Right lobe of liver (tissue), 6 donors: Measurements from ENCODE around the gene LRRC10. TPM values are rescaled to one million over a fixed set of nuclear protein-coding genes. Genes with fewer than 3 reads are reported as not detected.

Experiments used
- ATAC-seq, 4 donors: fragments of 200-7000 bp; cut with Tn5 transposase; one replicate each; pipeline ENCODE4 v1.9.1; 2020; ENCODE audit warnings: mild to moderate bottlenecking in 4 of 4, moderate library complexity in 4 of 4
- DNase-seq, 3 donors: peaks; one replicate each; pipeline ENCODE4 v3.0.0-alpha.2; 2020
- H3K27ac ChIP-seq, 3 donors: fragments of 200-600 bp; one replicate each; pipeline ENCODE4 v1.8.0; 2022
- H3K27me3 ChIP-seq, 2 donors: fragments of 200-600 bp; one replicate each; pipeline ENCODE4 v1.8.0; 2022
- H3K36me3 ChIP-seq, 4 donors: fragments of 200-600 bp; sonication (generic) in 1 of 4; one replicate each; pipeline versions ENCODE4 v1.5.1 to v1.8.0; 2017 to 2022; ENCODE audit warnings: control low read depth in 1 of 4
- H3K4me1 ChIP-seq, 4 donors: fragments of 200-600 bp; sonication (generic) in 1 of 4; one replicate each; pipeline versions ENCODE4 v1.5.1 to v1.8.0; 2017 to 2022; ENCODE audit warnings: control low read depth in 1 of 4
- H3K4me3 ChIP-seq, 3 donors: fragments of 200-600 bp; one replicate each; pipeline ENCODE4 v1.8.0; 2022
- H3K9me3 ChIP-seq, 4 donors: fragments of 200-600 bp; sonication (generic) in 1 of 4; one replicate each; pipeline versions ENCODE4 v1.5.1 to v1.8.0; 2017 to 2022; ENCODE audit warnings: control low read depth in 1 of 4
- CTCF ChIP-seq, 4 donors: fragments of 200-600 bp in 3 of 4; fragments of 450-650 bp in 1 of 4; IDR thresholded peaks; one replicate each; pipeline versions ENCODE4 v1.5.1 to v1.8.0; 2016 to 2022; ENCODE audit warnings: antibody characterized with exemption in 4 of 4, mild to moderate bottlenecking in 2 of 4
- POLR2A ChIP-seq: fragments of 450-650 bp; IDR thresholded peaks from one replicate; pipeline ENCODE4 v1.6.1; 2017; ENCODE audit warnings: antibody characterized with exemption, mild to moderate bottlenecking
- WGBS: methylation state at CpG from one replicate; pipeline ENCODE4 v1.1.6; 2018; ENCODE audit warnings: low coverage, low lambda C conversion rate; ENCODE audit not compliant: insufficient coverage; ENCODE audit errors: missing lambda C conversion rate; 5-methylcytosine and 5-hydroxymethylcytosine counted together
- intact Hi-C, 2 donors: fragments of 100-400 bp; cut with DNase I; formaldehyde crosslinking; loops; one replicate each; pipeline versions ENCODE4 v1.11.2 to v1.14.1; 2022
- total RNA-seq, 6 experiments: library from RNA; depleted of rRNA in 2 of 6; stranded (reverse); fragments of >200 nt in 2 of 6; fragmentation: NEBNext Ultra II Directional in 3 of 6; extraction: Animal tissue kit (Norgen Biotek cat#: 25700) in 3 of 6; gene quantifications; one replicate each; pipeline versions ENCODE4 v1.1.0 to v1.2.4, GENCODE V29; 2016 to 2023
- donor health status: DM: no; HTN: yes; CAD: no.
- donor health status: DM: no; HTN: no; CAD: no.
- donor health status: DM: no; HTN: no; CAD: no.
- donor health status: DM: no; HTN: yes; CAD: no.
- donor health status: DM: no; HTN: yes; CAD: no.

Gene LRRC10
- total RNA-seq, 6 experiments from 2014 or later, result not detected

GRCh38 chr12:69648476-69648875, 37.8 kb upstream of the LRRC10 start:
- H3K36me3 ChIP-seq, result no peaks in the 10 kb centered on the region
- no peaks in the 10 kb centered on the region for H3K4me1 ChIP-seq
- no peak for ATAC-seq
- TF ChIP-seq POLR2A (no peak), CTCF (IDR thresholded peaks at IDR 0.05) (no peak)
- WGBS, result 63% methylated on average over 2 of the region's 3 CpGs
- no peaks in the 10 kb centered on the region for H3K27me3 ChIP-seq
- no peak overlapping the region for H3K27ac ChIP-seq
- H3K4me3 ChIP-seq, result no peak overlapping the region
- H3K9me3 ChIP-seq, result no peaks in the 10 kb centered on the region
- intact Hi-C loops, result no loop called here
- no peak for DNase-seq

- no peak for ATAC-seq
- H3K36me3 ChIP-seq, result no peaks in the 10 kb centered on the region
- no peaks in the 10 kb centered on the region for H3K4me1 ChIP-seq
- no peak for DNase-seq
- 31% methylated on average over 4 of the region's 4 CpGs for WGBS
- no peak overlapping the region for H3K27ac ChIP-seq
- H3K27me3 ChIP-seq, result no peaks in the 10 kb centered on the region
- no peak for TF ChIP-seq POLR2A
- TF ChIP-seq CTCF (IDR thresholded peaks at IDR 0.05), result no peak
- intact Hi-C loops, result no loop called here
- H3K9me3 ChIP-seq, result no peaks in the 10 kb centered on the region
- H3K4me3 ChIP-seq, result no peak overlapping the region
Measured at GRCh38 chr12:69647178-69647577, 36.5 kb upstream of the LRRC10 start.

- H3K4me1 ChIP-seq, result no peaks in the 10 kb centered on the region
- no peaks in the 10 kb centered on the region for H3K27me3 ChIP-seq
- no peak for TF ChIP-seq CTCF (IDR thresholded peaks at IDR 0.05)
- no peak for TF ChIP-seq POLR2A
- ATAC-seq, result no peak
- DNase-seq, result no peak
- H3K27ac ChIP-seq, result no peak overlapping the region
- H3K9me3 ChIP-seq, result no peaks in the 10 kb centered on the region
- H3K4me3 ChIP-seq, result no peak overlapping the region
- H3K36me3 ChIP-seq, result no peaks in the 10 kb centered on the region
- intact Hi-C loops, result no loop called here
- 70% methylated on average over 2 of the region's 2 CpGs for WGBS
Measured at GRCh38 chr12:69645031-69645430, 34.3 kb upstream of the LRRC10 start.

- TF ChIP-seq POLR2A (no peak), CTCF (IDR thresholded peaks at IDR 0.05) (no peak)
- no peak for ATAC-seq
- intact Hi-C loops, result no loop called here
Measured at GRCh38 chr12:69644511-69644910, 33.8 kb upstream of the LRRC10 start.

GRCh38 chr12:69642531-69642930, 31.8 kb upstream of the LRRC10 start:
- no peak overlapping the region for H3K27ac ChIP-seq
- H3K36me3 ChIP-seq, result no peaks in the 10 kb centered on the region
- H3K4me1 ChIP-seq, result no peaks in the 10 kb centered on the region
- WGBS, result 60% methylated on average over 4 of the region's 6 CpGs
- TF ChIP-seq POLR2A (no peak), CTCF (IDR thresholded peaks at IDR 0.05) (no peak)
- H3K27me3 ChIP-seq, result no peaks in the 10 kb centered on the region
- no peak overlapping the region for H3K4me3 ChIP-seq
- H3K9me3 ChIP-seq, result no peaks in the 10 kb centered on the region
- ATAC-seq (no peak), DNase-seq (no peak)
- intact Hi-C loops, result no loop called here

More at GRCh38 chr12:69644511-69644910, 33.8 kb upstream of the LRRC10 start:
- Histone ChIP-seq H3K36me3 (no peaks in the 10 kb centered on the region), H3K27me3 (no peaks in the 10 kb centered on the region), H3K27ac (no peak overlapping the region), H3K4me3 (no peak overlapping the region), H3K4me1 (no peaks in the 10 kb centered on the region), H3K9me3 (no peaks in the 10 kb centered on the region)
- DNase-seq, result no peak
